ENCODE data around the gene STK24. TPM values are rescaled to one million over a fixed set of nuclear protein-coding genes. Genes with fewer than 3 reads are reported as not detected.

Gene STK24
- total and polyA plus RNA-seq, 10 of the 15 experiments (the other 5 are each of a cell fraction or from before 2014, with no cell fraction given), result 7.5 to 115 (median 52.9) TPM

DNA sequence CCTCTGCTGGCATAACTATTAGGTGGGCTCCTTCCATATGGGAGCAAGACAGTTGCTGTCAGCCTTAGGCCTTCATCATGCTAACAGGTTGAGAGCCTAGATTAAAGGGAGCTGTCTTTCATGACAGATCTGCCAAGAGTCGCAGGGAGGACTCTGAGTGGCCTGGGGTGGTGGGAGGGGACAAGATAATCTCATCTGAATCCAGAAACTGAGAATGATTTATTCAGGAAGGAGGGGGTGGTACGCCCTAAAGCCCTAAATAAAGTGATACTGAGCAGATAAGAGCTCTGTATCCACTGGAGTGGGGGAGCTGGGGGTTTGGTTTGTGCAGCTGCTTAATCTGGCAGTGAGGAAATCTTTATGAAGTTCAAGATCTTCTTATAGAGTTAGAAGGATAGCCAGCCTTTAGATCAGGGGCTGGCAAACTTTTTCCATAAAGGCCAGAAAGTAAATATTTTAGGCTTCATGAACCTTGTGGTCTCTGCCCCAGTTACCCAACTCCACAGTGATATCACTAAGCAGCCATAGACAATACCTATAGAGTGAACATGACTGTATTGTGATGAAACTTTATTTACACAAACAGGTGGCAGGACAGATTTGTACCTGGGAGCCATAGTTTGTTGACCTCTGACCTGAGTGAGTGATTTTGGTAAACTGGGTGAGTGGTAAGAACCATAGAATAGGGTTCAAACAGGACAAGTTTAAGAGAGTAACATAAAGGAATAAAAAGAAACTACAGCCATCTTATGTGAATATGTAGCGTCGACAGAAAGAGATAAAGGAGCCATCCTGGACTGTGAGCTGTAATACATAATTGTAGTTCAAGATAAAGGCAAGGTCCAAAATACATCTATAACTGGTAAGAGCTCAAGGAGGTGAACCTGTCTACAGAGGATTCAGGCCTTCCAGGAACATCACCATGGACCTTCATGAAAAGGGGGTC, 9.8 kb upstream of the STK24 start:
- DNase-seq (ENCODE audit: low read depth, low spot score) (no peak), FAIRE-seq (no peak), ATAC-seq (no peak)
- POLR2A ChIA-PET, result interaction anchor here (0.6 to 1.1 kb wide), 3 partner anchors 9 to 105 kb away, joined by 3 to 6 read pairs (median 4); no protein-coding TSS in a partner anchor
- Histone ChIP-seq H3K4me3 (no peak overlapping the region), H3K4me1 (ENCODE audit: control insufficient read depth, insufficient read depth, low read length) (no peaks in the 10 kb centered on the region), H3K9me3 (replicated peaks; ENCODE audit: control insufficient read depth, insufficient read depth, low read length) (no peaks in the 10 kb centered on the region), H3K79me2 (ENCODE audit: control insufficient read depth, insufficient read depth, low read length) (no peaks in the 10 kb centered on the region), H2AFZ (ENCODE audit: control insufficient read depth, low read depth, low read length) (no peak overlapping the region; the same call in 1 of the 2 replicates), H3K4me2 (ENCODE audit: control insufficient read depth, insufficient read depth) (no peak overlapping the region), H4K20me1 (ENCODE audit: control insufficient read depth, insufficient read depth) (no peaks in the 10 kb centered on the region), H3K27ac (ENCODE audit: control insufficient read depth, insufficient read depth) (no peak overlapping the region), H3K36me3 (ENCODE audit: control insufficient read depth in 2 of 2, insufficient read depth in 2 of 2, low read length in 1 of 2) (no peaks in the 10 kb centered on the region), H3K9ac (ENCODE audit: control insufficient read depth, insufficient read depth, low read length) (no peak overlapping the region), H3K27me3 (replicated peaks in 1 of 2; ENCODE audit: control insufficient read depth in 2 of 2, insufficient read depth in 2 of 2, low read length in 1 of 2) (no peaks in the 10 kb centered on the region)
- intact Hi-C loops (cut with micrococcal nuclease; ENCODE audit: unreplicated experiment), result no loop called here
- SMC1A ChIA-PET (ENCODE audit: uncharacterized antibody, unreplicated experiment), result interaction anchor here (0.8 to 1.0 kb wide), 2 partner anchors 11 to 60 kb away, joined by 3 read pairs; no protein-coding TSS in a partner anchor
- no TSS peak for BruUV-seq (replicated peaks)
- CTCF ChIA-PET, result interaction anchor here (0.6 to 2.0 kb wide), 4 partner anchors 12 to 108 kb away, joined by 3 to 4 read pairs (median 3); no protein-coding TSS in a partner anchor
- WGBS (ENCODE audit: insufficient coverage, insufficient replicate concordance, low lambda C conversion rate, missing lambda C conversion rate), result 80% methylated on average over 4 of the region's 4 CpGs
- RAD21 ChIA-PET (ENCODE audit: unreplicated experiment), result no interaction called here
- TF ChIP-seq SMC3 (IDR thresholded peaks at IDR 0.05; ENCODE audit: borderline replicate concordance, low read length) (no peak), CHD2 (IDR thresholded peaks at IDR 0.05; ENCODE audit: borderline replicate concordance, low read depth, low read length) (no peak), HDGF (IDR thresholded peaks at IDR 0.05) (no peak), NFXL1 (IDR thresholded peaks at IDR 0.05; ENCODE audit: borderline replicate concordance) (no peak), TARDBP (IDR thresholded peaks at IDR 0.05; ENCODE audit: borderline replicate concordance) (no peak), CBFB (IDR thresholded peaks at IDR 0.05; ENCODE audit: low read depth) (no peak), ASH2L (IDR thresholded peaks at IDR 0.05; ENCODE audit: borderline replicate concordance, low read depth) (no peak)
- TF ChIP-seq, protein P1, sequence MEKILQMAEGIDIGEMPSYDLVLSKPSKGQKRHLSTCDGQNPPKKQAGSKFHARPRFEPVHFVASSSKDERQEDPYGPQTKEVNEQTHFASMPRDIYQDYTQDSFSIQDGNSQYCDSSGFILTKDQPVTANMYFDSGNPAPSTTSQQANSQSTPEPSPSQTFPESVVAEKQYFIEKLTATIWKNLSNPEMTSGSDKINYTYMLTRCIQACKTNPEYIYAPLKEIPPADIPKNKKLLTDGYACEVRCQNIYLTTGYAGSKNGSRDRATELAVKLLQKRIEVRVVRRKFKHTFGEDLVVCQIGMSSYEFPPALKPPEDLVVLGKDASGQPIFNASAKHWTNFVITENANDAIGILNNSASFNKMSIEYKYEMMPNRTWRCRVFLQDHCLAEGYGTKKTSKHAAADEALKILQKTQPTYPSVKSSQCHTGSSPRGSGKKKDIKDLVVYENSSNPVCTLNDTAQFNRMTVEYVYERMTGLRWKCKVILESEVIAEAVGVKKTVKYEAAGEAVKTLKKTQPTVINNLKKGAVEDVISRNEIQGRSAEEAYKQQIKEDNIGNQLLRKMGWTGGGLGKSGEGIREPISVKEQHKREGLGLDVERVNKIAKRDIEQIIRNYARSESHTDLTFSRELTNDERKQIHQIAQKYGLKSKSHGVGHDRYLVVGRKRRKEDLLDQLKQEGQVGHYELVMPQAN (conservative IDR thresholded peaks at IDR 0.05), result no peak
- TF ChIP-seq, protein P2, sequence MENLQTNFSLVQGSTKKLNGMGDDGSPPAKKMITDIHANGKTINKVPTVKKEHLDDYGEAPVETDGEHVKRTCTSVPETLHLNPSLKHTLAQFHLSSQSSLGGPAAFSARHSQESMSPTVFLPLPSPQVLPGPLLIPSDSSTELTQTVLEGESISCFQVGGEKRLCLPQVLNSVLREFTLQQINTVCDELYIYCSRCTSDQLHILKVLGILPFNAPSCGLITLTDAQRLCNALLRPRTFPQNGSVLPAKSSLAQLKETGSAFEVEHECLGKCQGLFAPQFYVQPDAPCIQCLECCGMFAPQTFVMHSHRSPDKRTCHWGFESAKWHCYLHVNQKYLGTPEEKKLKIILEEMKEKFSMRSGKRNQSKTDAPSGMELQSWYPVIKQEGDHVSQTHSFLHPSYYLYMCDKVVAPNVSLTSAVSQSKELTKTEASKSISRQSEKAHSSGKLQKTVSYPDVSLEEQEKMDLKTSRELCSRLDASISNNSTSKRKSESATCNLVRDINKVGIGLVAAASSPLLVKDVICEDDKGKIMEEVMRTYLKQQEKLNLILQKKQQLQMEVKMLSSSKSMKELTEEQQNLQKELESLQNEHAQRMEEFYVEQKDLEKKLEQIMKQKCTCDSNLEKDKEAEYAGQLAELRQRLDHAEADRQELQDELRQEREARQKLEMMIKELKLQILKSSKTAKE (IDR thresholded peaks at IDR 0.05; ENCODE audit: low read depth, poor library complexity, severe bottlenecking), result no peak
- in situ Hi-C loops (cut with MboI), result no loop called here
